ENCODE data around the gene URGCP.

URGCP gene

DNA sequence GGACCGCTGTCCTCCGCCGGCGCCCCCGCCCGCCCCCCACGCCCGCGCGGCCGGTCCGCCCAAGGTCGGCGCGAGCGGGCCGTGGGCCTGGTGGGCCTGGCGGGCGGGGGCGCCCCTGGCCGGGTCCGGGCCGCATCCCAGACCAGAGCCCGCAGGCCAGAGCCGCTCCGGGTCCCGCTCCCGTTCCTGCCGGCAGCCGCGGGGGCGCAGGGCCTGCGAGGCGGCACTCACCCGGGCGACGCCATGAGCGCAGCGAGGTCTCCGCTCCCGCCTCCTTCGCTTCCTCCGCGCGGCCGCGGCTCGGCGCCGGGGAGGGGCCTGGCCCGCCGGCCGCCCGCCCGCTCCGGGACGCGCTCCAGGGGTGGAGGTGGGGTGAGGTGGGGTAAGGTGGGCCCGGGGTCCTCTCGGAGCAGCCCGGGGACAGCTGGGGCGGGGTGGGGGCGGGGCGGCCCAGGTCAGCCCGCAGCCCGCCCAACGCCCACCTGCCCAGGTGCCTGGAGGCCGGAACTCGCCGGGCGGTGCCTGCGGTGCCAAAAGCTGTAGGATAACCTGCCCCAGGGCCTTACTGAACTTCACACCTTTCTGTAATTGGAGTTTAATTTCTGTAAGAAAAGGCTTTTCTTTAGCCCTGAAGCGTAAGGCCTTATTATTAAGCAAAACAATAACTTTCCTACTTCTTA is at the start of gene URGCP:
URGCP (minus strand) TSS at position 266 of the 680 bp plus-strand sequence; CDS start at position 245, 21 bp downstream.
- in situ Hi-C loops (cut with MboI; ENCODE audit: low sequenced_read_pairs) = no loop called here

DNA sequence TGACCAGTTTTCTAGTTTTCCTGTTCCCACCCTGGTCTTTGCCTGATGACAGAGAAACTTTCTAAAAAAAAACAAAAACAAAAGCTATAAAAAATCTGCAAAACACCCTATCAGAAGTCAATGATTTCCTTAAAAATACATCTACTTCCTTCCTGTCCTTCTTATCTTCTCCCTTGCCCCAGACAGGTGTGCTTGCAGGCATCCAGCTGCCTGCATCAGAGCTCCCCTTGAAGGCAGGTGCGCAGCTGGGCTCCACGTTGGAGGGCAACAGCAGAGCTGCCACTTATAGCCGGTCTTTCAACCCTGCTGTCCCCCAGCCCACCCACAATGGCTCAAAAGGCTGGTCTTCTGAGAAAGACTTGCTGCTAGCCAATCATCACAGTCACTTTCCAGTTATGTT is 49.6 kb upstream of the URGCP start:
- in situ Hi-C loops (cut with MboI; ENCODE audit: low sequenced_read_pairs) = no loop called here

DNA sequence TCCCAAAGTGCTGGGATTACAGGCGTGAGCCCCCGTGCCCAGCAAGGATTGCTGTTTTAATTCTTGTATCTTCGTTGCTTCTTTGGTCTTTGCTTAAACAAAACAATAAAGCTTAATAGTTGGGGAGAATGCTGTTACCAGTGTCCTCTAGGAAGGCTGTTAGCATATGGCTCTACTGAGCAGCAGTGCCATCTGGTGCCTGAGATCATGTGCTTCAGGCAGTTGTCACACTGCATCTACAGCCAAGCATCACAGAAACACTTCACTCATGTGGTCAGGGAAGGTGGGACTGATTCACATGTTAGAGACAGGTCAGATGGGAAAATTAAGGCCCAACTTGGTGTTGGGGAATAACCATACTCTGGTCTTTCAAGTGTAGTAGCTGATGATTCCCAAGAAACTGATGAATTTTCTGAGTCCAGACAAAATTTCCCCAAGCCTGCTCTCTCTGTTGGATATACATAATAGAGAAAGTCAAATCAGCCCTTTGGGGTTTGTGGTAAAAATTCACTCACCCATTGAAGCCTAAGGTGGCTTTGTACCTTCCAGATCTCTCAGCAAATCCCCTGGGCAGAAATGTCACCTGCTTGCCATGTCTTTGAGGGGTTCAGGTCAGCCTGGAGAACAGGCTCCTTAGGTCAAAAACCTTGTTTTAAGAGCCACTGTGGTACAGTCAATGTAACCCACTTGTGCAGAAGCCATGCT is 48.3 kb upstream of the URGCP start:
- in situ Hi-C loops (cut with MboI; ENCODE audit: low sequenced_read_pairs) = no loop called here

DNA sequence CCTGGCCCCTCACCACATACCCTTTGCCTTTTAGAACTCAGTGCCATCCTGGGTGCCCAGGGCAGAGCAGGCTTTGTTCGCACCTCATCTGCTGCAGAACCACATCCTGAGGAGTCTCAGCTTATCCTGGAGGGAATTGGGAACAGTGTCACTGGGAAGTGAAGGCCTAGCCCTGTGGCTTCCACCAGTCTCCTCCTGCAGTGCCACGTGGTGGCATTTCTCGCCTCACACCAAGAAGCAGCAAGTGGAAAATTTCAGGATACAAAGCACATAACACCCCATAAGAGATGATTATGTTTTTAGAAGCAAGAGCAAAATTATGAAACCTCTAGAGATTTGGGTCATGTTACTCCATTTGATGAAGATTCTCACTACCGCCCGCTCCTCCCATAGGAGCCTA is 46.7 kb upstream of the URGCP start:
- in situ Hi-C loops (cut with MboI; ENCODE audit: low sequenced_read_pairs) = no loop called here

DNA sequence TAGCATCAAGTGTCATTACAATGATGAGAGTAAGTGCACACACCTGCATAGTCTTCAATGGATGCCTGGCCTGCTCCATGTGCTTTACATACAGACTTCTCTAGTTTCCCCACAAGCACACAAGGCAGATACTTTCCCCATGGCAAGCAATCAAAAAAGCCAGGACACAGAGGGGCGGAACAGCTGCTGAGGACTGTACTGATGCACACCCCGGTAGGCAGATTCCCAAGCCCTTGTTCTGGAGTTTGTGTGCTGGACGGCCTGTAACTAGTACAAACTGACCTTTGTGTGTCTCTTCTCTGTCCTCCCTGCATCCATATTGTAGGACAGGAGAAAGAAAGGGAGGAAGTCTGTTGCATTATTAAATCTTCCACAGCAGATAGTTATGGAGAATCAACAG is 45.6 kb upstream of the URGCP start:
- in situ Hi-C loops (cut with MboI; ENCODE audit: low sequenced_read_pairs) = no loop called here

DNA sequence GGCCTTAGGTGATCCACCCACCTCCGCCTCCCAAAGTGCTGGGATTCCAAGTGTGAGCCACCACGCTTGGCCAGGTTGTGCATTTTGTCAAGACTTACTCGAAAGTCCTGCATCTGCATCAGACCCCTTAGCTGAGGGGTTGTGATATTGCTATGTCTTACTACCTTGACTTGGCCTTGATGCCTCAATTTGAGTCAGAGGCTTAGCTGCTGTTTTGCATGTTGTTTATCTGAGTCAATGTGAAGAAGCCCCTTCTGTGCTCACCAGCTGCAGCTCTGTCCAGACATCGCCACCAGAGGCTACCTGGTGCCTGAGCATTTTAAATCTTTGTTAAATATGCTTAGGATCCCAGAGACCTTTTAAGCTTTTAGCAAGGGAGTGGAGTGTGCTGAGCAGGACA is 37.9 kb upstream of the URGCP start:
- in situ Hi-C loops (cut with MboI; ENCODE audit: low sequenced_read_pairs) = no loop called here

GRCh38 chr7:43943417-43944187 is 37.2 kb upstream of the URGCP start:
- in situ Hi-C loops (cut with MboI; ENCODE audit: low sequenced_read_pairs) = no loop called here

- in situ Hi-C loops (cut with MboI; ENCODE audit: low sequenced_read_pairs) = no loop called here
These were observed 36.6 kb upstream of the URGCP start for GRCh38 chr7:43942997-43943396.

DNA sequence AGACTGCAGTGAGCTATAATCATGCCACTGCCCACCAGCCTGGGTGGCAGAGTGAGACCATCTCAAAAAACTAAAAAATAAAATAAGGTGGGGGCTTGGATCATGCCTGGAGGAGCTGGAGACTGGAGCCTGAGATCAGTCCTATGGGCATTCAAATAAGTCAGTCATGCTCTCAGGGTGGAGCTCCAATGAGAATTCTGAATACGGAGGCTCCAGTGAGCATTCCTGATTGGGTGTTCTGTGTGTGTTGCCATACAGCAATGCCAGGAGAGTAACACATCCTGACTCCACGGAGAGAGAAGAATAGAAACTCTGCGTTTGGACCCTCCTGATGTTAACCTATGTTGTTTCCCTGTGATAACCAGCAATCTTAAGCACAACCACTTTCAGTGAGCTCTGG is 35.9 kb upstream of the URGCP start:
- in situ Hi-C loops (cut with MboI; ENCODE audit: low sequenced_read_pairs) = no loop called here

GRCh38 chr7:43938892-43939482 is 32.6 kb upstream of the URGCP start:
- in situ Hi-C loops (cut with MboI; ENCODE audit: low sequenced_read_pairs) = no loop called here

DNA sequence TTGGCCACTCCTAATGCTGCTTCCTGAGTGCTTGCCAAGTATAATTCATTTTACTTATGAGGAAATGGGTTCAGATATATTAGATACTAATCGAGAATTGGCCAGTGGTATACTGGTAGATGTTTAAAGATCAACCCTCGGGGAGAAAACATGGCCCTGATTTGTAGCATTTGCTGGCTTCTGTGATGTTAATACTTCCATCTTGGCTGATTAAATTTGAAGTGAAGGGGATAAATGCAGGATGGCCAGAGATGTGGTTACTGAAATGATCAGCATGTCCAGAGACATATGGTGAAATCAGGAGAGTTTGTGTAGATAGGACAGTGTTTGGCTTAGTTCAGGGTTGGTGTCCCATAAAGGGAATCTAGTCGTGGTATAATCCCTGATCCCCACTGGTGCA is 31.0 kb upstream of the URGCP start:
- in situ Hi-C loops (cut with MboI; ENCODE audit: low sequenced_read_pairs) = no loop called here

- in situ Hi-C loops (cut with MboI; ENCODE audit: low sequenced_read_pairs) = no loop called here
These were observed 27.6 kb upstream of the URGCP start for GRCh38 chr7:43933902-43934560.

DNA sequence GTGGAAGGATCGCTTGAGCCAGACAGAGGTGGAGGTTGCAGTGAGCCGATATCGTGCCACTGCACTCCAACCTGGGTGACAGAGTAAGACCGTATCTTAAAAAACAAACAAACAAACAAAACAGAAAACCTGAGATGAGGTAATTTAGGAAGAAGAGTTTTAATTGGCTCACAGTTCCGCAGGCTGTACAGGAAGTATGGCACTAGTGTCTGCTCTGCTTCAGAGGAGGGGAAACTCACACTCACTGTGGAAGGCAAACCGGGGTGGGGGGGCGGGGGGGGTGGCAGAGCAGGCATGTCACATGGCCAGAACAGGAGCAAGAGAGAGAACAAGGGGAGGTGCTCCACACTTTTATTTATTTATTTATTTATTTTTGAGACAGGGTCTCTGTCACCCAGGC is 24.9 kb upstream of the URGCP start:
- in situ Hi-C loops (cut with MboI; ENCODE audit: low sequenced_read_pairs) = no loop called here

- in situ Hi-C loops (cut with MboI; ENCODE audit: low sequenced_read_pairs) = no loop called here
These were observed 23.4 kb upstream of the URGCP start for GRCh38 chr7:43929529-43930457.

DNA sequence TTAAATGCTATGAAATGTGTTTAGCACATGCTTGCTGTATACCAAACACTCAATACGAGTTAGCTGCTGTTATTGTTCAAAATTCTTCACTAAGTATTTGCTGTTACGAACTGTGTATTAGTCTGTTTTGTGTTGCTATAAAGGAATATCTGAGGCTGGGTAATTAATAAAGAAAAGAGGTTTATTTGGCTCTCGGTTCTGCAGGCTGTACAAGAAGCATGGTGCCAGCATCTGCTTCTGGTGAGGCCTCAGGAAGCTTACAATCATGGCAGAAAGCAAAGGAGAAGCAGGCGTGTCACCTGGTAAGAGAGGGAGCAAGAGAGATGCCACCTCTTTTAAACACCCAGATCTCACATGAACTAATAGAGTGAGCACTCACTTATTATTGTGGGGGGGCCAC is 21.4 kb upstream of the URGCP start:
- in situ Hi-C loops (cut with MboI; ENCODE audit: low sequenced_read_pairs) = no loop called here

DNA sequence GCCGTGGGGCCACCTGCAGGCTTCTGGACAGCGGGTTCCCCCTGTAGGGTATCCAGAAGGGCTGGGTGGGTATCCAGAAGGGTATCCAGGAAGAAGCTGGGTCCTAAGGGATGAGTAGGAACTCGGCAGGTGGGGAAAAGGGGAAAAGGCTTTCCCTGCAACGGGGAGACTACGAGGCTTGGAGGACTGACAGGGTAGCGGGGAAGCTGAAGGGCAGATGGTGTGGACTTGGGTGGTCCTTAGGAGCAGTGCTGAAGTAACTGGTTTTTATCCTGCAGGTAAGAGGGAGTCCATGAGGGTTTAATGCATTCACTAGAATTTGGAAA is 20.4 kb upstream of the URGCP start:
- in situ Hi-C loops (cut with MboI; ENCODE audit: low sequenced_read_pairs) = no loop called here

- in situ Hi-C loops (cut with MboI; ENCODE audit: low sequenced_read_pairs) = no loop called here
These were observed 19.8 kb upstream of the URGCP start, which contains the start of gene UBE2D4 for GRCh38 chr7:43925984-43926797. Gene UBE2D4 (plus strand): TSS chr7:43926436. CDS start chr7:43926533, 97 bp downstream.

DNA sequence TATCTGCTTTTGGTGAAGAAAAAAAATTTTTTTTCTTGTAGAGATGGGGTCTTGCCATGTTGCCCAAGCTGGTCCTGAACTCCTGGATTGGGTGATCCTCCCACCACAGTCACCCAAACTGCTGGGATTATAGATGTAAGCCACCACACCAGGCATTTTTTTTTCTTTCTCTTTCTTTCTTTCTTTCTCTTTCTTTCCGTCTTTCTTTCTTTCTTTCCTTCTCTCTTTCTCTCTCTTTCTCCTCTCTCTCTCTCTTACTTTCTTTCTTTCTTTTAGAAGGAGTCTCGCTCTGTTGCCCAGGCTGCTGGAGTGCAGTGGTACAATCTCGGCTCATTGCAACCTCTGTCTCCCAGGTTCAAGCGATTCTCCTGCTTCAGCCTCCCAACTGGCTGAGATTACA is 16.3 kb upstream of the URGCP start:
- in situ Hi-C loops (cut with MboI; ENCODE audit: low sequenced_read_pairs) = no loop called here

GRCh38 chr7:43921423-43921822 is 15.0 kb upstream of the URGCP start:
- in situ Hi-C loops (cut with MboI; ENCODE audit: low sequenced_read_pairs) = no loop called here
